H1 (cell line): ENCODE measurements around the gene RPL18. TPM values are rescaled to one million over a fixed set of nuclear protein-coding genes. Genes with fewer than 3 reads are reported as not detected.

Experiments used
- ASH2L ChIP-seq: fragments of 200-600, 300-600 bp; sonication (generic); IDR thresholded peaks from one replicate; pipeline ENCODE4 v1.7.1; 2017; ENCODE audit warnings: low read length
- BRCA1 ChIP-seq: IDR thresholded peaks from 2 replicates; pipeline ENCODE4 v1.6.1; 2012; ENCODE audit warnings: low read depth, low read length, improper control_type of control experiment
- EP300 ChIP-seq, 2 experiments: IDR thresholded peaks; 1 replicate in 1 of 2; 2 replicates in 1 of 2; pipeline ENCODE4 v1.6.1; 2011 to 2012; ENCODE audit warnings: low read depth in 2 of 2, low read length in 2 of 2, mild to moderate bottlenecking in 2 of 2, borderline replicate concordance in 1 of 2, inconsistent platforms in 1 of 2, moderate library complexity in 1 of 2
- GABPA ChIP-seq: IDR thresholded peaks from 2 replicates; pipeline ENCODE4 v1.6.1; 2011; ENCODE audit warnings: mild to moderate bottlenecking, low read length, moderate library complexity, borderline replicate concordance; ENCODE audit not compliant: insufficient read depth
- KDM4A ChIP-seq: IDR thresholded peaks from one replicate; pipeline ENCODE4 v1.7.1; 2012; ENCODE audit warnings: low read depth, mild to moderate bottlenecking, moderate library complexity, low read length, inconsistent platforms; ENCODE audit not compliant: severe bottlenecking
- KDM5A ChIP-seq: fragments of 200-600 bp; IDR thresholded peaks from 2 replicates; pipeline ENCODE4 v1.7.1; 2012; ENCODE audit warnings: mild to moderate bottlenecking, low read length, inconsistent platforms, mixed read lengths
- RFX5 ChIP-seq: IDR thresholded peaks from 2 replicates; pipeline ENCODE4 v1.6.1; 2011; ENCODE audit warnings: low read depth, low read length, improper control_type of control experiment, borderline replicate concordance
- SIX5 ChIP-seq: IDR thresholded peaks from 2 replicates; pipeline ENCODE4 v1.6.1; 2011; ENCODE audit warnings: mild to moderate bottlenecking, low read depth, low read length
- SP4 ChIP-seq: IDR thresholded peaks from 2 replicates; pipeline ENCODE4 v1.6.1; 2012; ENCODE audit warnings: low read length, inconsistent platforms
- TAF7 ChIP-seq: optimal IDR thresholded peaks from 2 replicates; pipeline ENCODE3; 2011; ENCODE audit warnings: low read depth, mild to moderate bottlenecking, inconsistent platforms, low read length, moderate library complexity, borderline replicate concordance
- YY1 ChIP-seq: IDR thresholded peaks from 2 replicates; pipeline ENCODE4 v1.6.1; 2011; ENCODE audit warnings: low read depth, mild to moderate bottlenecking, low read length
- polyA plus RNA-seq, 7 experiments: library from polyadenylated mRNA; depleted of rRNA in 3 of 7; stranded (reverse) in 5 of 7; unstranded in 2 of 7; fragments of >200 nt in 5 of 7; fragments of 200-250 nt in 2 of 7; gene quantifications; 1 replicate in 5 of 7; 2 replicates in 1 of 7; 4 replicates in 1 of 7; pipeline versions ENCODE4 v1.2.1 to v1.2.3, GENCODE V29; 2011 to 2013; ENCODE audit warnings: missing spikeins in 2 of 7, mixed read lengths in 2 of 7
- total RNA-seq: library from RNA; stranded (reverse); fragmentation: NEBNext Ultra II Directional; extraction: Animal tissue kit (Norgen Biotek cat#: 25700); gene quantifications from 2 replicates; pipeline ENCODE4 v1.2.1, GENCODE V29; 2021
- TF ChIP-seq, protein P1 (sequence below): IDR thresholded peaks from 2 replicates; pipeline ENCODE4 v1.6.1; 2012; ENCODE audit warnings: inconsistent platforms

RPL18 gene
- total and polyA plus RNA-seq, 2 of the 8 experiments (the other 6 are each of a cell fraction or from before 2014, with no cell fraction given) = 1,669 to 2,789 TPM

DNA sequence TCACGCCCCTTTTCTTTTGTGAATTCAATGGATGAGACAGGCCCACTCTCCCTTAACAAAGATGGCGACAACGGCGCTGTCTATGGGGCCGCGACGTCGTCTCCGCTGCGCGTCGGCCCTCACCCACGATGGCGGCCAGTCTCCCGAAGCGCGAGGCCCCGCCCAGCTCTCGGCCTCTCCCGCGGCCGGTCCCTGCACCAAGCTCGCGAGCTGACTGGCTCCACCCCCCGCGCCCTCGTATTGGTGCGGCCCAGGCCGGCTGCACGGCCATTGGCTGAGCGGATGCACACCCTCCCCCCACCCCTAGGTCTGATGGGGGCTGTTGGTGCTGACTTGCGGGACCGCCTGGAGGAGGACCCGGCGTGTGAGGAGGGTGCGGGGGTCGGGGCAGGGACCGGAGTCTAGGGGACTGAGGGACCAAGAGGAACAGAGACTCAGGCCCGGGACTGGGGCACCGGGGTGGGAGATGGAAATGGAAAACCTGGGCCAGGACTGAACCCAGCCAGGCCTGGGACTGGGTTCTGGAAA lies 5.2 kb upstream of the RPL18 start (continued):
- TF ChIP-seq TAF7 (peak; percentile 65), ASH2L (peak; percentile 37), GABPA (no peak), RFX5 (no peak), EP300 (IDR thresholded peaks at IDR 0.05; ENCODE audit: borderline replicate concordance in 1 of 2, low read depth in 2 of 2, low read length in 2 of 2) (peak in 1 of 2 experiments; percentile 74; a peak in 1 of 3 replicates), SIX5 (peak; percentile 46), SP4 (0 out of 2 replicates have a peak, but pooled peaks have one; percentile 76), BRCA1 (peak; percentile 44; the same call in 1 of the 2 replicates), YY1 (peak; percentile 100), KDM4A (peak; percentile 32), KDM5A (peak; percentile 37; the same call in 1 of the 2 replicates)
- TF ChIP-seq, protein P1, sequence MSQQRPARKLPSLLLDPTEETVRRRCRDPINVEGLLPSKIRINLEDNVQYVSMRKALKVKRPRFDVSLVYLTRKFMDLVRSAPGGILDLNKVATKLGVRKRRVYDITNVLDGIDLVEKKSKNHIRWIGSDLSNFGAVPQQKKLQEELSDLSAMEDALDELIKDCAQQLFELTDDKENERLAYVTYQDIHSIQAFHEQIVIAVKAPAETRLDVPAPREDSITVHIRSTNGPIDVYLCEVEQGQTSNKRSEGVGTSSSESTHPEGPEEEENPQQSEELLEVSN = 0 out of 2 replicates have a peak, but pooled peaks have one; percentile 18
